IPS-20b (cell line): Measurements from ENCODE around the gene H6PD.

Experiments
- H3K27ac ChIP-seq: one replicate; pipeline ENCODE4 v1.5.1; 2013; ENCODE audit warnings: low read length
- H3K27me3 ChIP-seq: 2 replicates; pipeline ENCODE4 v1.6.1; 2013; ENCODE audit warnings: mild to moderate bottlenecking, low read length, inconsistent platforms; ENCODE audit not compliant: insufficient read depth
- H3K36me3 ChIP-seq: 2 replicates; pipeline ENCODE4 v1.6.1; 2013; ENCODE audit warnings: low read depth, mild to moderate bottlenecking, inconsistent platforms, low read length, moderate library complexity; ENCODE audit not compliant: insufficient read depth
- H3K4me1 ChIP-seq: 2 replicates; pipeline ENCODE4 v1.6.1; 2013; ENCODE audit warnings: mild to moderate bottlenecking, control low read depth, inconsistent platforms, low read length, moderate library complexity; ENCODE audit not compliant: insufficient read depth
- H3K4me3 ChIP-seq: 2 replicates; pipeline ENCODE4 v1.5.1; 2013; ENCODE audit warnings: mild to moderate bottlenecking, low read length, inconsistent platforms
- H3K9ac ChIP-seq: 2 replicates; pipeline ENCODE4 v1.6.1; 2013; ENCODE audit warnings: low read depth, mild to moderate bottlenecking, inconsistent platforms, low read length, moderate library complexity
- H3K9me3 ChIP-seq: 2 replicates; pipeline ENCODE4 v1.6.1; 2013; ENCODE audit warnings: mild to moderate bottlenecking, low read depth, low read length, inconsistent platforms; ENCODE audit not compliant: insufficient read depth

Gene H6PD

GRCh38 chr1:9286556-9286955, 52.0 kb downstream of the H6PD start:
- H3K4me1 ChIP-seq = no peaks in the 10 kb centered on the region
- peaks cover 5% of the 10 kb centered on the region; the same call in 1 of the 2 replicates for H3K9me3 ChIP-seq
- H3K36me3 ChIP-seq = no peaks in the 10 kb centered on the region

GRCh38 chr1:9289090-9289534, 54.5 kb downstream of the H6PD start:
- peaks cover 19% of the 10 kb centered on the region for H3K27me3 ChIP-seq
- peaks cover 5% of the 10 kb centered on the region; the same call in 1 of the 2 replicates for H3K9me3 ChIP-seq
- H3K4me1 ChIP-seq = no peaks in the 10 kb centered on the region
- no peak overlapping the region for H3K27ac ChIP-seq
- no peak overlapping the region for H3K9ac ChIP-seq
- no peaks in the 10 kb centered on the region for H3K36me3 ChIP-seq
- H3K4me3 ChIP-seq = no peak overlapping the region

More at GRCh38 chr1:9286556-9286955, 52.0 kb downstream of the H6PD start:
- no peak overlapping the region for H3K27ac ChIP-seq
- H3K27me3 ChIP-seq = peaks cover 2% of the 10 kb centered on the region
- H3K4me3 ChIP-seq = no peak overlapping the region
- no peak overlapping the region for H3K9ac ChIP-seq

- Histone ChIP-seq H3K27me3 (peaks cover 27% of the 10 kb centered on the region), H3K9ac (no peak overlapping the region), H3K4me1 (no peaks in the 10 kb centered on the region), H3K27ac (no peak overlapping the region), H3K36me3 (no peaks in the 10 kb centered on the region), H3K4me3 (no peak overlapping the region), H3K9me3 (peaks cover 5% of the 10 kb centered on the region; the same call in 1 of the 2 replicates)
Observed at GRCh38 chr1:9289711-9290485, 55.3 kb downstream of the H6PD start.

- peak overlapping the region; percentile 65 for H3K4me3 ChIP-seq
- no peaks in the 10 kb centered on the region for H3K4me1 ChIP-seq
- H3K9ac ChIP-seq = peak overlapping the region; percentile 29; the same call in 1 of the 2 replicates
- H3K27me3 ChIP-seq = peaks cover 40% of the 10 kb centered on the region
- H3K36me3 ChIP-seq = no peaks in the 10 kb centered on the region
- no peak overlapping the region for H3K27ac ChIP-seq
- H3K9me3 ChIP-seq = peaks cover 5% of the 10 kb centered on the region; the same call in 1 of the 2 replicates
Observed at GRCh38 chr1:9291914-9292360, 57.4 kb downstream of the H6PD start.

GRCh38 chr1:9292361-9293240, 58.0 kb downstream of the H6PD start, which contains the start of gene SPSB1:
Gene SPSB1, plus strand, starts transcription at chr1:9292894. Its CDS starts 62,998 bp downstream, at chr1:9355892.
- no peaks in the 10 kb centered on the region for H3K4me1 ChIP-seq
- peak within 1 kb of the TSS; percentile 29; the same call in 1 of the 2 replicates for H3K9ac ChIP-seq
- H3K4me3 ChIP-seq = peak within 1 kb of the TSS; percentile 65
- no peaks in the 10 kb centered on the region for H3K36me3 ChIP-seq
- H3K27ac ChIP-seq = no peak within 1 kb of the TSS
- H3K27me3 ChIP-seq = peaks cover 40% of the 10 kb centered on the region
- H3K9me3 ChIP-seq = peaks cover 5% of the 10 kb centered on the region; the same call in 1 of the 2 replicates

- Histone ChIP-seq H3K4me1 (no peaks in the 10 kb centered on the region), H3K27ac (no peak overlapping the region), H3K4me3 (peak overlapping the region; percentile 56; the same call in 1 of the 2 replicates), H3K9me3 (peaks cover 2% of the 10 kb centered on the region; the same call in 1 of the 2 replicates), H3K9ac (no peak overlapping the region), H3K36me3 (no peaks in the 10 kb centered on the region), H3K27me3 (peaks cover 40% of the 10 kb centered on the region)
Observed at GRCh38 chr1:9293241-9293532, 58.6 kb downstream of the H6PD start.

- Histone ChIP-seq H3K36me3 (no peaks in the 10 kb centered on the region), H3K27ac (no peak overlapping the region), H3K4me3 (peak overlapping the region; percentile 56), H3K27me3 (peaks cover 40% of the 10 kb centered on the region), H3K9ac (no peak overlapping the region), H3K9me3 (no peaks in the 10 kb centered on the region), H3K4me1 (no peaks in the 10 kb centered on the region)
Observed at GRCh38 chr1:9293533-9294404, 59.2 kb downstream of the H6PD start.

GRCh38 chr1:9294405-9294773, 59.8 kb downstream of the H6PD start:
- H3K27ac ChIP-seq = no peak overlapping the region
- no peaks in the 10 kb centered on the region for H3K36me3 ChIP-seq
- H3K4me3 ChIP-seq = peak overlapping the region; percentile 56; the same call in 1 of the 2 replicates
- H3K4me1 ChIP-seq = no peaks in the 10 kb centered on the region
- peaks cover 40% of the 10 kb centered on the region for H3K27me3 ChIP-seq
- H3K9me3 ChIP-seq = no peaks in the 10 kb centered on the region
- no peak overlapping the region for H3K9ac ChIP-seq

GRCh38 chr1:9294910-9295636, 60.5 kb downstream of the H6PD start:
- Histone ChIP-seq H3K27me3 (peaks cover 40% of the 10 kb centered on the region), H3K4me1 (no peaks in the 10 kb centered on the region), H3K9ac (no peak overlapping the region), H3K27ac (no peak overlapping the region), H3K36me3 (no peaks in the 10 kb centered on the region), H3K9me3 (no peaks in the 10 kb centered on the region), H3K4me3 (no peak overlapping the region)

GRCh38 chr1:9295884-9296283, 61.3 kb downstream of the H6PD start:
- no peaks in the 10 kb centered on the region for H3K36me3 ChIP-seq
- no peaks in the 10 kb centered on the region for H3K9me3 ChIP-seq
- H3K27me3 ChIP-seq = peaks cover 40% of the 10 kb centered on the region
- no peak overlapping the region for H3K27ac ChIP-seq
- H3K4me3 ChIP-seq = no peak overlapping the region
- H3K9ac ChIP-seq = no peak overlapping the region
- H3K4me1 ChIP-seq = no peaks in the 10 kb centered on the region
